GM18873 (cell line): ENCODE data around the gene DDI2.
A peak's percentile ranks its signal among the peaks of the same experiment; 100 is the strongest.
"Not testable (repeated sequence)": the region's sequence is repeated elsewhere in the genome, so short reads cannot be mapped to it uniquely, and the experiment has no call there.

Experiments
- ATAC-seq: cut with Tn5 transposase; IDR thresholded peaks from one replicate; pipeline ENCODE4 v1.9.1; 2021; ENCODE audit warnings: mild to moderate bottlenecking, moderate library complexity, moderate number of reproducible peaks; ENCODE audit not compliant: unreplicated experiment, low FRiP score

Gene DDI2

DNA sequence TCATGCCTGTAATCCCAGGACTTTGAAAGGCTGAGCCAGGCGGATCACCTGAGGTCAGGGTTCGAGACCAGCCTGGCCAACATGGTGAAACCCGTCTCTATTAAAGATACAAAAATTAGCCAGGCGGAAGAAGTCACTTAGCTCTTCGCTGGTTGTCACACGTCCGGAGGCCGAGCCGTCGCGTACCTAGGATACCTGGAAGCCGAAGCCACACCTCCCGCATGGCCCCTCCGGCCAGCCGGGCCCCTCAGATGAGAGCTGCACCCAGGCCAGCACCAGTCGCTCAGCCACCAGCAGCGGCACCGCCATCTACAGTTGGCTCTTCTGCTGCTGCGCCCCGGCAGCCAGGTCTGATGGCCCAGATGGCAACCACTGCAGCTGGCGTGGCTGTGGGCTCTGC lies 12.9 kb upstream of the DDI2 start:
- not testable (repeated sequence) for ATAC-seq

DNA sequence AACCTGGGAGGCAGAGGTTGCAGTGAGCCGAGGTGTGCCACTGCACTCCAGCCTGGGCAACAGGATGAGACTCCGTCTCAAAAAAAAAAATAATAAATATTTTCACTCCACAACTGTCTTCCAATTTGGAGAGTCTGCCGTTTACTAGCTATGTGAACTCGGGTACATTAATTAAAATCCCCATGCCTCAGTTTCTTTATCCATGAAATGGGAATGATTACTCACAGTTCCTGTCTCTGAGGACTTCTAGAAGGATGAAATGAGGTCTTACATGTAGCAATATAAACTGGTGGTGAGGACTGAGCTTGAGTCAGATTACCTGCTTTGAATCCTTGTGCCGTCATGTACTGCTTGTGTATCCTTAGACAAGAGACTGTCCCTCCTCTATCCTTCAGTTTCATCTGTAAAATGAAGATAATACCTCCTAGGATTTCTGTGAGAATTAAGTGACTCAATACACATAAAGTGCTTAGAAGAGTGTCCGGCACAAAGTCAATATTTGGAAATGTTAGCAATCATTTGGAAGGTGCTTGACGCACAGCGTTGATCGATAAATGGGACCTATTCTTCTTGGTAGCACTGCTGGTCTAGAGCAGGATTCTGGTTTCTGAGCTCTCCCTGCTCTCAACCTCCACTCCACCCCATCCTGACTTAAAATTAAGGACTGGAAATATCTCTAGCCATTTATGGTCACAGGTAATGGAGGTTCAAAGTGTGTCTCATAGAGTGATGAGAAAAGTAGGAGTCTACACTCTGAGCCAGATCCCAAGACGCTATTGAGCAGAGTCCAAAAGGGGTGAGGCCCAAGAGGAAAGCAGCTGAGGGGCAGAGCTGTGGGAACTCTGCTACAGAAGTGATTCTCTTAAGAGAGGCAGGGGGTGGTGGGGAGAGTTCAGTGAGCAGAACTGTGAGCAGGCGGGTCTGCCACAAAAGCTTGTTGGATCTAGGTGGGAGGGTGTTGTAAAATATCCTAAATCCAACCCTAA lies 11.6 kb upstream of the DDI2 start:
- no peak for ATAC-seq

DNA sequence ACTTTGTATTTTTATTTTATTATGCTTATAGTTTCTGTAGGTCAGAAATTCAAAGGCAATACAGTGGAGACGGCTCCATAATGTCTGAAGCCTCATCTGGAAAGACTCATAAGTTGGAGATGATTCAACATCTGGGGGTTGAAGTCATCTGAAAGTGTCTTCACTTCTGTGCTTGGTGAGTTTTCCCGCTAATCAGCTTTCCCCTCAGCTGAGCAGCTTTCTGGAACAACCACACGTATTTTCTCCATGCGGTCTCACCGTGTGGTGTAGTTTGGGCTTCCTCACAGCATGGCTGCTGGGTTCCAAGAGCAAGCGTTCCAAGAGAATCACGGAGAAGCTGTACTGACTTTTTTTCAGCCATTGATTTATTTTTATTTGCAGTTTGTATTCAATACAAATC lies 7.6 kb upstream of the DDI2 start:
- ATAC-seq, result no peak

DNA sequence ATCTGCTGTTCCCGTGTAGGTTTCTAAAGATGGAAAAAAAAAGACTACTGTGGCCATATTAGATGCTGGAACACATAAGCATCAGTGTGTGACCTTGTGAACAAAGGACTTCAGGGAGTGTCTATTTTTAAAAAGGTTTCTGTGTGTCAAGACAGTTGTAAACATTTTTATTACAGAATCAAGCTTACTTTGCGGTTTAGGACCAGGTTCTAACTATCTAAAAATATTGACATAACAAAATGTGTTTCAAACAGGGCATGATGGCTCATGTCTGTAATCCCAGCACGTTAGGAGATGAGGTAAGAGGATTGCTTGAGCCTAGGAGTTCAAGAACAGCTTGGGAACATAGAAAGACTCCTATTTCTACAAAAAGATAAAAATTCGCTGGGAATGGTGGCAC lies 7.1 kb upstream of the DDI2 start:
- ATAC-seq, result no peak

DNA sequence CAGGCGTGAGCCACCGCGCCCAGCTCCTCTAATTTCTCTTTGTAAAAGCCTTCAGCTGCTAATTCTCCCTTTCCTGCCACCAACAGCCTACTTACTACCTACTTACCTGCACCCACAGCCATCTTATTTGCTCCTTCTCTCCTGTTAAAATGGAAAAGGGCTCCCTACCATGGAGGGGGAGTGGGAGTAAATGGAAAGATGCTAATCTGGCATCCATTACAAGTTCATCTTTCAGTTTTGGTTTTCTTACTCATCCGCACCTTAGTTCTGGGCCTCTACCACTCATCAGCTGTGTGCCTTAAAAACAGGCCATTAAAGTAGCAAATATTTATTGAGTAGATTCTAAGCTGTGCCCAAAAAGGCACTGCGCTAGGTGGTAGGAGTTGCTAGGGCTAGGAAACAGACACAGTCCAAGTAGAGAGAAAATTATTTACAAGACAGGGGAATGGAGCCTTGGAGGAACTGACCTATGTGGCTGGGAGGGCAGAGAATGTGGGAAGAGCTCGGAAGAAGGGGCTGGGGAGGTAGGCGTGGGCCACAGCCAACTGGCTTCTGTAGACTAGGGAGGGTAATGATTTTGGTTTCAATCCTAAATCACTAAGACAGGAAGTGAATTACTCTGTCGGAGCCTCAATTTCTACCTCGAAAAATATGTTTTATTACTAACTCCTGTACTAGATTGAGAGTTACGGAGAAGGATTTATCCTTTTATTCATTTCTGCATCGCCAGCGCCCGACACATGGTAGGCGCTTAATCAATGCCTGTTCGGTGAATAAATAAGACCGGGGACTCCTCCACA lies 685 bp upstream of the DDI2 start:
- ATAC-seq, result no peak

DNA sequence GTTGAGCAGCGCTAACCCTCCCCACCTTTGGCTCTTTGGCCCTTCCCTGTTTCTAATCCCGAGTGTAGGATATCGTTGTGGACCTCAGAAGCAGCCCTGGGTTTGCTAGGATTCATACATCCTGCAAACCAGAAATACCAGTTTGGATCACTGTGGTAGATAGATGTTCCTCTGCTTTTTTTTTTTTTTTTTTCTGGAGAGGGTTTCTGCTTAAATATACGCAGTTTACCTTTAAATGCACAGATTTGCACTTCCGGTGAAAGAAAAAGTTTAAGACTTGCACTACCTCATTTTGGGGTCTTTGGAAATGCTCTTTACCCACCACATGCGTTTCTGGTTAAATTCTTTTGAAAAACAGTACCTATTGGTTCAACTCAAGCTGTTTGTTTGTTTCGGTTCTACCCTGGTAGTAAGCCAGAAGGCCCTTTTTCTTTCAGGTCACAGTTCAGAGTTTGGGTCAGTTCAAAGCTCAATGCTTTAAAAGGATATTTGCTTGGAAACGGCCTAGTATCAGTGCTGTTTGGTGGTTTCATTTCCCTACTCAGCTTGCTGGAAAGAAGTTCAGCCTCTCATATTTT lies 908 bp downstream of the DDI2 start:
- ATAC-seq, result no peak

DNA sequence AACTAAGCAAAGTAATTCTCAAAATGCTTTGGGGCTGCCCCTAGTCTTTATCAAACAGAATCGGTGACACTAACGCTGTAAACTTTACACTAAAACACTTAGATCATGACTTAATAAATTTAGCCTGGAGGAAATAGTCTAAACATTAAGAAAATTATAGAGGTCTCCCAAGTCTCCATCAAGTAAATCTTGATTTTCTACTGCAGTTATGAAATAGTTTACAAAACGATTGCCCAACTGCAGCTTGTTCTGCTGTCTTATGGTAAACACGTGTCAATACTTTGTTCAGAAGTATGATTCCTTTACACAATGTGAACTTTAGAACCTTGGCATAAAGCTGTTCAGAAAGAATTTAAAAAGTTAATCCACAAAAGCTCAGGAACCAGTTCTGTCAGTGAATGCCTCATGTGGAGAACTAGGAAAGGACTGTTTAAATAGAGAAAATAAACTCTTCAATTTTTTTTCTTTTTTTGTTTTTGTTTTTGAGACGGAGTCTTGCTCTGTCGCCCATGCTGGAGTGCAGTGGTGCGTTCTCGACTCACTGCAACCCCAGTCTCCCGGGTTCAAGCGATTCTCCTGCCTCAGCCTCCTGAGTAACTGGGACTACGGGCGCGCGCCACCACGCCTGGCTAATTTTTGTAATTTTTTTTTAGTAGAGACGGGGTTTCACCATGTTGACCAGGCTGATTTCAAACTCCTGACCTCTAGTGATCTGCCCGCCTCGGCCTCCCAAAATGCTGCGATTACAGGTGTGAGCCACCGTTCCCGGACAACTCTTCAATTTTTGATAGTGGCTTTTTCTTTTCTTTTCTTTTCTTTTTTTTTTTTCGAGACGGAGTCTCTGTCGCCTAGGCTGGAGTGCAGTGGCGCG lies 1.6 kb downstream of the DDI2 start:
- ATAC-seq, result no peak

DNA sequence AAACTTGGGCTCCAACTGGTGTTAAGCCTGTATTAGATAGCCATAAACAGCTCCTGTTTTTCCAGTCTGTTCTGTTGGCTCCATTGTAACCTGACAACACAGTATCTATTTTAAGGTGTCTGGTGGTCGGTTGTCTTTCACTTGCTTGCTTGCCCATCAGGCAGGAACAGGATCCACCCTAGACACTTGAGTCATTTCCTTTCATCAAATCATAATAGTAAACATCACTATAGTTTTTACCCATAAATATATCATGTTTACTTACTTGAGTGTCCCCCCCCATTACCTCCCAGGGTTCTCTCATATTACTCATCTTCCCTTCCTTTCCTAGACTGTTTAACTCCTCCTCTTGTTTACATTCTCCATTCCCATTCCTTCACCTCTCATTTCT lies 2.9 kb downstream of the DDI2 start:
- ATAC-seq, result no peak

DNA sequence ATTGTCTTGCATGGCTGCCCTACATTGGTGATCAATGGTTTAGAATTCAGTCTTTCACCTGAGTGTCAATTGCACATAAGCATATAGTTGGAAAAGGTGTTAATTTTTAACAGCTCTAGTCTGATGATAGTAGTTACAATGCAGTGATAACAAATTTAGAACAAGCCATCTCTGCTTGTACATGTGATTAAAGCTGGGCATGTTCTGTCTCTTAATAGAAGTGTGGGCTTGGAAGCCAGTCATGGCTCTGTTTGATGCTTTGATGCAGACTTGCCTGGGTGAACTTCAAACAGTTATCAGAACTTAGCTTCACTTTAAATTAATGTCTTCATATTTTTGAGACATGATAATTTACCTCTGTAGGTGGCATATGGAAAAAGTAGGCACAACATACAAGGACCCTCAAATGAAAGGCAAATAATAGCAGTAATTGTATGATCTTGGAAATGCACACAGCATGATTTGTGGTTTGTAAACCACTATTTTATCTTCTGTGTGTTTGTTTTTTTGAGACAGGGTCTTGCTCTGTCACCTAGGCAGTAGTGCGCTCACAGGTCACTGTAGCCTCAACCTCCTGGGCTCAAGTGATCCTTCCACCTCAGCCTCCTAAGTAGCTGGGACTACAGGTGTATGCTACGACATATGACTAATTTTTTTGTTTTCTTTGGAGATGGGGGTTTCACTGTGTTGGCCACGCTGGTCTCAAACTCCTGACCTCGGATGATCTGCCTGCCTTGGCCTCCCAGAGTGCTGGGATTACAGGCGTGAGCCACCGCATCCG lies 3.8 kb downstream of the DDI2 start:
- ATAC-seq, result no peak

DNA sequence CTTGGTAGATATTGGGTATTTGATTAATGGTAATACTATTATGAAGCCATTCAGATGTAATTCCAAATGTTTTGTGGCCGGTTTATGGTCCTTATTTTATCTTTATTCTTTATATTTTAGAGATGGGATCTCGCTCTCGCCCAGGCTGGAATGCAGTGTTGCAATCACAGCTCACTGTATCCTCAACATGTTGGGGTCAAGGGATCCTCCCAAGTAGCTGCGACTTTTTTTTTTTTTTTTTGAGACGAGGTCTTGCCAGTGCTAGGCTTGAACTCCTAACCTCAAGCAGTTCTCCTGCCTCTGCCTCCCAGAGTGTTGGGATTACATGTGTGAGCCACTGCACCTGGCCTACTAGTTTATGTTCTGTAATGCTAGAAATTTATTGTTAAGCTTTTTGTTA lies 4.7 kb downstream of the DDI2 start:
- no peak for ATAC-seq

DNA sequence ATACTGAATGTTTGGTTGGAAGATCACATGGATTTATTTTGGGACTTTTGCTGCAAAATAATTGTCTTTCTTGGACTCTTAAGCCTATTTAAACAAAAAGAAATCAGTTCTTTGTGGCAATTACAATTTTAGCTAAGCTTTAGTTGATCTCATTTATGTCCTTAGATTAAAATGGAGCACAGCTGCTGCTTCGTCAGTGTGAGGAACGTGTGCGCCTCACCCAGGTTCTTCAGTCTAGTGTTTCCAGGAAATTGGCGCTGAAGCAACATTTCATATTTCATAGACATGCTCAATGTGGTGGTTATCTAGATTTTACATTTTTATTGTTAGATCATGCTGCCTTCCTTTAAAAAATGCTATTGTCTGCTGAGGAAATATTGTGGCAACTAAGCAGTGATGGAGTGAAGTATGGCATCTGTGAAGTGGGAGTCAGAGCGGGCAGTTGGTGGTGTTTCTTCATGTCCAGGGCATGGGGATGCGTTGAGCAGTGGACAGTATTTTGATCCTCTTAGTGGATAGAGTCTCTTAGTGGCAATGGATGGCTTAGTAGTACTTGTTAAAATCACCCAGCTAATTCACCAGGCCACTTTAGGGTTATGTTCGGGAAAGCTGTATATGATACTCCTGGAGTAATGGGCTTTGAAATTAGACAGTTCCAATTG lies 5.6 kb downstream of the DDI2 start:
- no peak for ATAC-seq

DNA sequence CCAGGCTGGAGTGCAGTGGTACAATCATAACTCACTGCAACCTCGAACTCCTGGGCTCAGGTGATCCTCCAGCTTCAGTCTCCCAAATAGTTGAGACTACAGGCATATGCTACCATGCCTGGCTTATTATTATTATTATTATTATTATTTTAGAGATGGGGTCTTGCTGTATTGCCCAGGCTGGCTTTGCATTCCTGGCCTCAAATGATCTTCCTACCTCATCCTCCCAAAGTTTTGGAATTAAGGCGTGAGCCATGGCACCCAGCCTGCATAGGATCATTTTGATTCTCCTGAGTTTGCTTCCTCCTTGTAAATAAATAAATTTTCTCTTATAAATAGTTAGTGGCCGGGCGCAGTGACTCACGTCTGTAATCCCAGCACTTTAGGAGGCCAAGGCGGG lies 6.2 kb downstream of the DDI2 start:
- ATAC-seq, result no peak

DNA sequence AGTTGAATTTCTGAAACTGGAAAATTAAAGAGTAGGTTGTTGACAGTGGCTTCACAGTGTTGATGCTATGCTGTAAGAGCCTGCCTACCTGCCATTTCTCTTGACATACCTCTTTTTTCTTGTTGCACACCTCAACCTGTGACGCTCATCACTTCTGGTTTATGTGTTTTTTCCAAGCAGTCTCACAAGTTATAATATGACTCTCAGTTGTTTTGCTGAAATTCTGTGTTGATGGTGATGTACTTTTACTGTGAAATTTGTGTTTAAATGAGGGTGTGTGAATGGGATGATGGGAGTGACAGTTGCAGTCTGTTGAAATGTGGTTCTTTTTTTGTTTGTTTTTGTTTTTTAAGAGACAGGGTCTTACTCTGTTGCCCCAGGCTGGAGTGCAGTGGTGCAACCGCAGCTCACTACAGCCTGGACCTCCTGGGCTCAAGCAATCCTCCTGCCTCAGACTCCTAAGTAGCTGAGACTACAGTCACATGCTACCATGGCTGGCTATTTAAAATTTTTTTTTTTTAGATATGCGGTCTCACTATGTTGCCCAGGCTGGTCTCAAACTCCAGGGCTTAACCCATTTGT lies 7.0 kb downstream of the DDI2 start:
- ATAC-seq, result no peak

DNA sequence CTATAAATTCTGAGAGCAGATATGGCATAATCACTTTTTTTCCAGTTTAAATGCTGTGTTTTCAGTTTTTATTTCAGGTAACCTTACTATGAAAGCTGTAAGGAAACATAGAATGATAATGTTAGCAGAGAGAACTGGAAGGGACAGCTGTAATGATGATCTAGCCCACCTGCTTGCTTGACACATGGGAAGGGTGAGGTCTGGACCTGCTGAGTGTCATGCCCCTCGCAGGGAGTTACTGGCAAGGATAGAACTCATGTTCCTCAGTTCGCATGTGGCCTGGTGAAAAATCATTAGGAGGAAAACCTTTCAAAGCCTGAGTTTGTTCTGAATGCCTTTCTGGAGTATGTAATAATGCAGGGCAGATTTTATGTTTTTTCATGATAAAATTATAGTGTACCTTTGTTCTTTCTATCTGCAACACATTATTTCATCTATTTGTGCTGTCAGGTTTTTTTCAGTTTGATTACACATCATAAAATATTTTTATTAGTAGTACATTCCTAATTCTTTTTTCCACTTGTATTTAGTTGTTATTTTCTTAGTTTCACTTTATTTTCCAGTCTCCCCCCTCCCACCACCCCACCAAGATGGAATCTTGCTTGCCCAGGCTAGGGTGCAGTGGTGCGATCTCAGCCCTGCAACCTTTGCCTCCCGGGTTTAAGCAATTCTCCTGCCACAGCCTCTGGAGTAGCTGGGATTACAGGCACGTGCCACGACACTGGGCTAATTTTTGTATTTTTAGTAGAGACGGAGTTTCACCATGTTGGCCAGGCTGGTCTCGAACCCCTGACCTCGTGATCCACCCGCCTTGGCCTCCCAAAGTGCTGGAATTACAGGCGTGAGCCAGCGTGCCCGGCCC lies 8.0 kb downstream of the DDI2 start:
- ATAC-seq, result no peak

DNA sequence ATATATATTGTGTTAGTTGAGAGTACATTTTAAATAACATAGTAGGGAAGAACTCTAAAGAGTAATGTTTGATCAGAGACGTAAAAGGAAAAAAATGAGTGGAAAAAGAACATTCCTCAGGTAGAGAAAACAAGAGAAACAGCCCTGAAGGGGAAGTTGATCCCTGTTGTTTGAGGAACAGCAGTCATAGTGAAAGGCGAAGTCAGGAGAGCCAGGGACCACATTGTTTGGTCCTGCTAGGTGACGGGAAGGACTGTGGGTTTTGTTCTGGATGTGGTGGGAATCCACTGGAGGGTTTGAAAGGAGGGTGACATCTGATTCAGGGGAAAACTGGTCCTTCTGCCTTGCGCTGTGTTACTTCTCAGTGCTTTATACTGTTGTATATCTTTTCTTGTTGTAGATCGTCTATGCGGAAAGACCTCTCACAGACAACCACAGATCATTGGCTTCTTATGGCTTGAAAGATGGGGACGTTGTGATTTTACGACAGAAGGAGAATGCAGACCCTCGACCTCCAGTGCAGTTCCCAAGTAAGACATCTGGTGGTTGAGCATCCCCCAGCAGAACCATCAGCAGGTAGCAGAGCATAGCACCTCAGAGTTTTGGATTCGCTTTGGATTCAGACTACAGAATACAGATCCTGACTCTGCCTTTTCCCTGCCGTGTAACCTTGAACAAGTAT lies 9.2 kb downstream of the DDI2 start:
- no peak for ATAC-seq

DNA sequence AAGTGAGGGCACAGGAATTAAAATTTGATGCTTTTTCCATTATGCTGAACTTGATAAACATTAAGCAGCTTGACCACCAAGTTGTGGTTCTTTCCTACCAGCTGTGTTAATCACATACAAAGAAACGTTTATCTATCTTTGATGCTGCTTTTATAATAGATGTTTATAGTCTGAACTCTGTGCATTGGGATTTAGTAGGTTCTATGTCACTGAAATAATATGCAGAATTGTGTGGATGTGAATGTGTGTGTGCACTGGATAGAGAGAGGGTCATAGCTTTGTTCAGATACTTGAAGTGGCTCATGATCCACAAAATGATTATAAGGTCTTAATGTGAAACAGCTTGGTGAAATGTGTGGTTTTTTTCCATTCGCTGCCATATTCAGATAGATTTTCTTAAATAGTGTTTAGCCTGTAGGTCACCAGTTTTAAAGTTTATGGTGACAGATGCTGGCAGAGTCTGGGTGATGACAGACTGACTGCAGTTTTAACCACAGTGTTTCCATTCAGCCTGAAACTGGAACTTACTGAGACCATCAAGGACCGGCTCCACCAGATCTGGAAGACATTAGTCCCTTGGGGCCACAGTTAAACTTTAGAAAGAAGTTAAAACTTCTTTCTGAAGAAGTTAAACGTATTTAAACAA lies 10.2 kb downstream of the DDI2 start:
- ATAC-seq, result peak; percentile 67

DNA sequence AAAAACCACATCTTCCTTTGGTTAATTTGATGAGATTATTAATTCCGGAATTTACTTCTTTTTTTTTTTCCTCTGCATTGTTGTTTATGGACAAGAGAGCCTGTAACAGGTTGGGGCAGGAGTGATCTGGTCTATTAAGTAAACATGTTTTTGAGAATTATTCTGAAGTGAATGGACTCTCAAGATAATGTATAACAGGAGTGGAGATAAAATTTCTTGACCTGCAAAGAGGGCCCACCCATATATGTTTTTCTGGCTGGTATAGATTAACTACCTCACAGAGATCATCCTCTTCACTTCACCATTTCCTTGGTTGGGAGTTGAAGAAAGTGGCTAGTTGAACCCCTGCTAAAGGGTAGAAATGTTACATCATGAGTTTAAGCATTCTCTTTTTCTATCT lies 10.7 kb downstream of the DDI2 start:
- no peak for ATAC-seq
